HG03039 (cell line): ENCODE measurements around the gene CDH8.

ENCODE experiments used
- ATAC-seq: cut with Tn5 transposase; IDR thresholded peaks from one replicate; pipeline ENCODE4 v1.9.1; 2021; ENCODE audit warnings: mild to moderate bottlenecking, moderate library complexity; ENCODE audit not compliant: unreplicated experiment

CDH8 gene

DNA sequence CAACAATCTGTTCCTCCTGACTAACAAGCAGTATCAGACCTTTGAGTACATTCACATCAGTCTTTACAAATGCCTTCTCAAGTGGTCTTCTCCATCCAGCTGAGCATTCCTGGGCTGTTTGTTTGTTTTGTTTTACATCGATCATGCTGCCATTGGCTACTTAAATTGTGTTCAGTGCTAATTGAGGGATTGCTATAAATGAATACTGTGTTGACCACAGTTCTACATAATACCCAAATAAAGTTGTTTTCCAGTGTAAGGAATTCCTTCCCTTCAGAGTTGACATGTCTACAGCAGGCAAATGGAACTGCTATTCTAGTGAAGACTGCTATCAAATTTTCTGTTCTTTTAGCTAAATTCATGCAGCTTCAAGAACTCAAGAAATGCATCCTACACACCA, 3.2 kb downstream of the CDH8 start:
- ATAC-seq, result no peak

DNA sequence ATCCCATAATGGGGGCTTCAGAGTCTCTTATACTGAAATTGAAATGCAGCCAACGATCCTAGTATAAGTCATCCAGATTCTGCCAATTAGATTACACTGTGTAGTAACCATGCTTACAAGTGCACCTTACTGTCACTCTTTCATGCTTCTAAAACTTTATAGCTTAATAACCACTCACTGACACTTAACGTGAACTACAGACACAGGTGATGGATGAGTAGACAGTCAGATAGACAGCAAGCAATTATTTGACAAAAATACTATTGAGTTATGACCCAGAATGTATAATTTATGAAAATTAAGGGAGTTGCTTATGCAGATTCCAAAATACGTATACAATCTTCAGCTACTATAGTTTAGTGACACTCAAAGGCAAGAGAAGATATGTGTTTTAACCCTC, 6.3 kb downstream of the CDH8 start:
- no peak for ATAC-seq

DNA sequence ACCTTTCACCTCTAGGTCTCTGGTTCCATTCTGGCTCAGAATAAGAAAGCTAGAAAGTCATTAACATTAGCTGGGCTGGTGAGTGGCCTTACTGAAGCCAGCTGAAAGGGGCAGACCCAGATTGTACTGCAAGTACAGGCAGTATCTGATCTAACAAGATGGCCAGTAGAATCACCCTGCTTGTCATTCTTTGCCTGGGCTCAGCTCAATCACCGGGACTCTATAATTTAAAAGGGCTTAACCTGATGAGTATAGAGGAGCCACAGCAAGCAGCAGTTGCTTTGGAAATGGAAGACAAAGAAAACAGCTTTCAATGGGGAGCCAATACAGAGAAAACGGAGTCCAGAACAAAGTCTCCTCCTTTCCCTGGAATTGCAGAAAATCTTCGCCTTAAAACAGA, 13.6 kb downstream of the CDH8 start:
- no peak for ATAC-seq

DNA sequence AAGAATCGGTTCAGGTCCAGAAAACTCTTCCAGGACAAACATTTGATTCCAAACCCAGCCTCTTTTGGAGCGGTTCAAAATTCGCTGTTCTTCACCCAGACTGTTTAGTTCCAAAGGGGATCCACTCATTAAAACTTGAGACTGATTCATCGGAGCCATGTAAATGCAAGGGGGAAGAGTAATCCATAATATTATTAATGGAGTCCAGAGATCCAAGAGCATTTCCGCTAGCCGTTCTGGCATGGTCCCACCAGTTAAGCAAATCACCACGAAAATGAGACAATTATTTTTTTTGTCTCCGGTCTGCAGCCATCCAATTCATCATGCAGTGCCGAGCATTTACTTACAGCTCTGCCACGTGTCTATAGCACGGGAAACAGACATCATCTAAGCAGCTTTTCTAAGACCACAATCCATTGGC, 15.1 kb downstream of the CDH8 start:
- no peak for ATAC-seq

DNA sequence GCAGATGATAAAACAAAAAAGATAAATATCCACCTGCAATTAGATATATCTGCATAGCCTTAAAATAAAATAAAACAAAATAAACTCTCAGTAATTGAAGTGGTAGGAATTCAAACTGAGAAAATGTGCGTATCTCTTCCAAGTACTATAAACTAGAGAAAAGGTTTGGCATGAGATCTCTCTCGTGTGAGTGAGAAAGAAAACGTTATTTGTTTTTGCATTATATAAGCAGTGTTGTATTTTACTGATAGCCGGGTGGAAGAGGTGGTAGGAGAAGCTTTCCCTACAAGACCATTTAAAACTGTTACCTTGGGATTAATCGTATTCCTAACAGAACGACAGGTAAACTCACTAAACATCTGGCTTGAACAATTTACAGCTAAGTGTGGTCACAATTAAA, 15.6 kb downstream of the CDH8 start:
- no peak for ATAC-seq

DNA sequence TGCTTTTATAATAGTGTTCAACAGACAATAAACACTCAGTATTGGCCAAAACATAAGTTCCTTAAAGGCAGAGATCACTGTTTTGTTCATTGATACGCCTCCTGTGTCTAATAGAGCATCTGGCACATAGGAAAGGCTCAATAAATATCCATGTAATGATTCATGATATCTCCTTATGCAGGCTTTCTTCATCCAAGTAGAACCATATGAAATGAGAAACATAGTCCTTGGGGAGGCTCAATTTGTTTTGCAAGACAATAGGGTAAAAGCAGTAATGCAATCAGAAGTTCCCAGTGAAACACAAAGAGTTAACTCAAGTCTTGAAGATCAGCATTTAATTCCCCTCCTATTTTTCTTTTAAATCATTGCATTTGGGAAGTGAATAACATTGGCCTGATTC, 16.4 kb downstream of the CDH8 start:
- no peak for ATAC-seq

GRCh38 chr16:62018301-62019060, 17.8 kb downstream of the CDH8 start:
- ATAC-seq, result no peak

DNA sequence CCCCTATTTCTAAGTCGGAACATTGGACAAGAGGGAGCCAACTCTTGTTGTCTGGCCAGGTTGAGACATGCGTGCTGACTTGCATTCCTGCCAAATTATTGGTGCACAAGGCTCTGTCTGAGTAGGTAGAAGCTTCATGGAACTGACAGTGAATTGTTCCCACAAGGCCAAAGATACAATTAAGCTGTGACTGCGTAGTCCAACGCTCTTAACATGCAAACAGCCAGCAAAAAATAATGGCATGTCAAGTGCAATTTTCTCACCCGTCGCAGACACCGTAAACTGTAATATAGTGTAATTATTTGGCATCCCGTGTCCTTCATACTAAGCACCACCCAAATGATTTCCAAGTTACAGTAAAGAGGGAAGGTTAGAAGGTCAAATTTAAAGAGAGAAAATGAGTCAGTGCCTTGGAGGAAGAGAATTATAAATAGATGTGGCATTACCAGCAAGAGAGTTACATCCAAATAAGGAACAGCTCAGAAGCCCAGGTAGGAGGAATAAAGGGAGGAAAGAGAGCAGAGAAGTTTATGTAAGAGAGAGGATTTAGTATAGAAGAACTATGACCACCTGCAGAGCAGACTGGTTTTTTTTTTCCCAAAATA, 21.8 kb downstream of the CDH8 start:
- no peak for ATAC-seq

DNA sequence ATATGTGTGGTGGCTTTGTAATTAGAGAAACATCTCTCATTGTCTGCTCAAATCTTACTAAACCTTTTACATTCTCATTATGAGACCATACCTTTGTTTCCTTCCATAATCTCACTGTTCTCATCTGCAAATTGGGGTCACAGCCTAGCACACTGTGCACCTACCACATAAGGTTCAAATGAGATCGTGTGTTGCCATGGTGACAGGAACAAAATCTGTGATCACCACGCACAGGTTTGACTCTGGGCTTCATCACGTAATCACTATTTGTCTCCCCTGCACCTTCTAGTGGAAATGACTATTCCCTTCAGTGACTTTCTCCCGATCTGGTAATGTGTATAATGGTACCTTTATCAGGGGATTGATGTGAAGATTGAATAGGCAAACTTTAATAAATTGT, 26.1 kb downstream of the CDH8 start:
- no peak for ATAC-seq

GRCh38 chr16:61998460-61998859, 37.8 kb downstream of the CDH8 start:
- ATAC-seq, result no peak

GRCh38 chr16:61993108-61993507, 43.1 kb downstream of the CDH8 start:
- ATAC-seq, result no peak

- ATAC-seq, result no peak
Measured at GRCh38 chr16:61987474-61988012, 48.7 kb downstream of the CDH8 start.

DNA sequence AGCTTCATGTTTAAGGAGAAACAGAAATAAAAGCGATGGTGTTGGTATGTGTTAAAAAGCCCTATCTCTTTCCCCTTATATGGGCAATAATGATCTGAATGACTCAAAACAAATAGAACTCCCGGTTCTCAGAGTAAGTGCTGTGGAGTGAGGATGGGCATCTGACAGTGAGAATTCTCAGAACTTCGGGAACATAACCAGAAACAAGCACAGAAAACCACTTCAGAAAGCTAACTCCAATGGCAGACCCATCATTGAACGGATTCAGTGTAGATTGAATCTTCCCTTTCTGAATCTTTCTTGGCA, 67.2 kb downstream of the CDH8 start:
- no peak for ATAC-seq

- no peak for ATAC-seq
Measured at GRCh38 chr16:61968242-61969076, 67.8 kb downstream of the CDH8 start.

DNA sequence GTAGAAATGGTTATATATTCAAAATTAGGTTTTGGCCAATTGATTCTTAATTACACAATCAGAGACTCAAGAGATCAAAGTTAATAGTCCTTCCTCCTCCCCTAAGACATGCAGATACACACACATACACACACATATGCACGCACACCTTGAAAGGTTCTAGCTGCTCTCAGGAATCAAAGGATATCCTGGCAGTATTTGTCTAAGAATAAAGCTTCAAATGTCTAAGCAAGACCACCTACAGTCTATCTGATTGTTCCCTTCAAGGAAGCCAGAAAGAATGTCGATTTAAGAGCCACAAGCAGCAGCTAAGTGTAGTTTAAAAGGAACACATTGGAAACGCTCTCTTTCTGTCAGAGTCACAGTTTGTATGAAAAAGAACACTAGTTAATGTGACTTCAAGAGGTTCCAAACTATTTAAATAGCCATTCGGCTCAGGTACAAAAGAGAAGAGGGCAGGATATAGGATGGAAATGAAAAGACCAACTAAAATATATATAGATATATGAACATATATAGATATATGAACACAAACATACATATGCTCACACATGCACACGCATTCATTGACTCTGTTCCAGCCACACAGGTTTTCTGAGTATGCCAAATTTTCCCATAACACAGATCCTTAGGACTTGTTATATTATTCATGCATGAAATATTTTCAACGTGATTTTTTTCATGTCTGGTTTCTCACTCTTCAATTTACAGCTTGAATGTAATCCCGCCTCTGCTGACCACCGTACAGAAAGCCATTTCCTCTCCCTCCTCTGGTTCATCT, 79.0 kb downstream of the CDH8 start:
- ATAC-seq, result no peak

- no peak for ATAC-seq
Measured at GRCh38 chr16:61952841-61953240, 83.4 kb downstream of the CDH8 start.

- no peak for ATAC-seq
Measured at GRCh38 chr16:61948414-61948813, 87.8 kb downstream of the CDH8 start.

DNA sequence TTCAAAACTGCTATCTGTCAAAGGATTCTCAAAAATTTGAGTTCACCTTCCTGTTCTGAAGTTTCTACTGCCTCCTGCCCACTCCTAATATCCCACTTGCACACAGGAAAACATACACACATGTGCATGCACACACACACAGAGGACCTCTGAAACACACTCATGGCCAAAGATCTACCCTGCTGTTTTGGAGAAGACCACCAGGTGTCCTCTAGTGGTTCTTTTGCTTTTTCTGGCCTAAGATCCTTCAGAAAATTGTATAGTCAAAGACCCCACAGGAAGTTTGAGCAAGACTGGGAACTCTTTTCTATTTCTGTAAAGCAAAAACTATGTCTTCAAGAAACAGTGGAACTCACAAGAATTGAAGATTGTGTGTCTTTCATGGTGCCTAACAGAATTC, 90.2 kb downstream of the CDH8 start:
- no peak for ATAC-seq

GRCh38 chr16:61945511-61945910, 90.7 kb downstream of the CDH8 start:
- ATAC-seq, result no peak

GRCh38 chr16:61944004-61944403, 92.2 kb downstream of the CDH8 start:
- ATAC-seq, result no peak

DNA sequence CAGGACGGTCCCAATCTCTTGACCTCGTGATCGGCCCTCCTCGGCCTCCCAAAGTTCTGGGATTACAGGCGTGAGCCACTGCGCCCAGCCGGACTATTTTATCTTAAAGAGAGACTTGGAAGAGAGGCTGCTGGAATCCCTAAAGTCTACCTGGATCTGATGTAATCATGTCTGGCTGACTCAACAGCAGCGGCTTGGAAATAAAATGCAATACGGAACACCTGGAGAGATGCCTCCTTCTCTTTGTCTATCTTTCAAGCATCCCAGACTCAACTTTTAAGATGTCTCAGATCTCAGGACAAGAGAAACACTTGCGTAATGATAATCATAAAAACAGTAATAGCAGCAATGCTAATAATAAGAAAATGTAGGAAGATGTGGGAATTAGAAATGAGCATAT, 95.6 kb downstream of the CDH8 start:
- ATAC-seq, result no peak
